Neural cell (in vitro differentiated cells): Measurements from ENCODE around the gene MYOZ1.

Source experiments
- MXI1 ChIP-seq: fragments of 450-650 bp; conservative IDR thresholded peaks from 2 replicates; pipeline ENCODE4 v1.6.1; 2014; ENCODE audit warnings: antibody characterized with exemption, mild to moderate bottlenecking; ENCODE audit not compliant: poor library complexity, severe bottlenecking
- RAD21 ChIP-seq: fragments of 450-650 bp; conservative IDR thresholded peaks from 2 replicates; pipeline ENCODE4 v1.6.1; 2014; ENCODE audit warnings: antibody characterized with exemption, mild to moderate bottlenecking, moderate library complexity
- TF ChIP-seq, protein P1 (sequence below): fragments of 450-650 bp; IDR thresholded peaks from 2 replicates; pipeline ENCODE4 v1.5.1; 2014; ENCODE audit warnings: antibody characterized with exemption, mild to moderate bottlenecking, moderate library complexity; ENCODE audit not compliant: poor library complexity, severe bottlenecking

DNA sequence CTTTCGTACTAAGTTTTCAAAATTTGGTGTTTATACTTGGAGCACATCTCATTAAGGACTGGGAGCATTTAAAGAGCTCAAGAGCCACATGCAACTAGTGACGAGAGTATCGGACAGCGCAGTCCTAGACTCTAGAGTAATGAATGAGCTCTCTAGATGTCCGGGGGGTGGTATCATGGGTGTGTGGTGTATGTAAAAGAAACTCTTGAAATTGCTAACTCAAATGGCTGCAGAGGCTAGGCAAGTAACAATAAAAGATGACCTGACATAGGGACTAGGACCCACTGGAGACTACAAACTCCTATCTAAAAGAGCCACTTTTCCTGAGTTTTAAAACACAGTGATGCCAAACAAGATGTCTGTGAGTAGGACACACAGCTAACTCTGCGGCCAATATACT is 14.0 kb downstream of the MYOZ1 start:
- TF ChIP-seq, protein P1, sequence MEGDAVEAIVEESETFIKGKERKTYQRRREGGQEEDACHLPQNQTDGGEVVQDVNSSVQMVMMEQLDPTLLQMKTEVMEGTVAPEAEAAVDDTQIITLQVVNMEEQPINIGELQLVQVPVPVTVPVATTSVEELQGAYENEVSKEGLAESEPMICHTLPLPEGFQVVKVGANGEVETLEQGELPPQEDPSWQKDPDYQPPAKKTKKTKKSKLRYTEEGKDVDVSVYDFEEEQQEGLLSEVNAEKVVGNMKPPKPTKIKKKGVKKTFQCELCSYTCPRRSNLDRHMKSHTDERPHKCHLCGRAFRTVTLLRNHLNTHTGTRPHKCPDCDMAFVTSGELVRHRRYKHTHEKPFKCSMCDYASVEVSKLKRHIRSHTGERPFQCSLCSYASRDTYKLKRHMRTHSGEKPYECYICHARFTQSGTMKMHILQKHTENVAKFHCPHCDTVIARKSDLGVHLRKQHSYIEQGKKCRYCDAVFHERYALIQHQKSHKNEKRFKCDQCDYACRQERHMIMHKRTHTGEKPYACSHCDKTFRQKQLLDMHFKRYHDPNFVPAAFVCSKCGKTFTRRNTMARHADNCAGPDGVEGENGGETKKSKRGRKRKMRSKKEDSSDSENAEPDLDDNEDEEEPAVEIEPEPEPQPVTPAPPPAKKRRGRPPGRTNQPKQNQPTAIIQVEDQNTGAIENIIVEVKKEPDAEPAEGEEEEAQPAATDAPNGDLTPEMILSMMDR = no peak
- TF ChIP-seq MXI1 (no peak), RAD21 (no peak)
